ENCODE measurements around the gene KRTAP3-1. TPM values are rescaled to one million over a fixed set of nuclear protein-coding genes. Genes with fewer than 3 reads are reported as not detected.

Gene KRTAP3-1
- total RNA-seq, 2 experiments from 2014 or later: not detected

GRCh38 chr17:40993084-40993483, 15.8 kb downstream of the KRTAP3-1 start:
- no peak for ATAC-seq (ENCODE audit: poor library complexity)
- no peak overlapping the region for H3K4me3 Mint-ChIP-seq
- no peak for TF ChIP-seq CTCF (IDR thresholded peaks at IDR 0.05)
- H3K27ac Mint-ChIP-seq: no peak overlapping the region
- H3K27ac ChIP-seq (ENCODE audit: low read depth in 1 of 2, low read length in 2 of 2): no peak overlapping the region
- H3K36me3 Mint-ChIP-seq (ENCODE audit: low read depth): no peaks in the 10 kb centered on the region
- no peak overlapping the region for H3K4me3 ChIP-seq (ENCODE audit: low read length)
- no peaks in the 10 kb centered on the region for H3K4me1 Mint-ChIP-seq (ENCODE audit: low read depth)
- H3K27me3 Mint-ChIP-seq: peaks cover 62% of the 10 kb centered on the region
- ChIA-PET CTCF (interaction anchor here (0.6 kb wide), 1 partner anchor 203 kb away, joined by 3 read pairs; no protein-coding TSS in a partner anchor), POLR2A (no interaction called here)
- DNase-seq: no peak
- intact Hi-C loops (cut with DNase I, micrococcal nuclease): no loop called here
- no peaks in the 10 kb centered on the region for H3K9me3 Mint-ChIP-seq
- no peaks in the 10 kb centered on the region for H3K4me1 ChIP-seq (ENCODE audit: insufficient read depth, low read length)
- H3K27me3 ChIP-seq (ENCODE audit: control insufficient read depth in 1 of 2, insufficient read depth in 2 of 2, low read length in 2 of 2): peaks cover 12 to 28% of the 10 kb centered on the region in 2 experiments
- no peaks in the 10 kb centered on the region for H3K9me3 ChIP-seq (ENCODE audit: control insufficient read depth in 1 of 2, insufficient read depth in 1 of 2, low read length in 2 of 2)
- no peaks in the 10 kb centered on the region for H3K36me3 ChIP-seq (ENCODE audit: insufficient read depth, low read length)

GRCh38 chr17:40992666-40993065, 16.3 kb downstream of the KRTAP3-1 start:
- H3K4me1 Mint-ChIP-seq (ENCODE audit: low read depth): no peaks in the 10 kb centered on the region
- POLR2A ChIA-PET: no interaction called here
- H3K36me3 Mint-ChIP-seq (ENCODE audit: low read depth): no peaks in the 10 kb centered on the region

DNA sequence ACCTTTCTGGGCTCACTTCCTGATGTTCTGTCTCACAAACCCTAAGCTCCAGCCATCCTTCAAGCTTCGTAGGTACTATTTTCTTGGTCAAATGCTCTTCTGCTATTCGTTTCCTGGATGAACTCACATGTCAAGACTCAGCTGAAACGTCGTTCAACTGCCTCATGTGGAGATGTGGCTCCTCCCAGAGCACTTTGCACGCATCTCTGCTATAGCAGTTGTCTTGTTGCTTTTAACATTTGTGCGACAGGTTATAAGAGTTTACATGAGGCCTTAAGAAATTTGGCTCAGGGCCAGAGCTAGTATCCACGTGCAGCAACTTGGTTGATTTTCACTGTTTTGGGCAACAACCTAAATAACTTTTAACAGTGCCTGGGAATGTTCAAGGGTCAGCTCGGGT, 22.0 kb downstream of the KRTAP3-1 start:
- H3K9me3 ChIP-seq (ENCODE audit: control insufficient read depth in 1 of 2, insufficient read depth in 1 of 2, low read length in 2 of 2): no peaks in the 10 kb centered on the region
- H3K27me3 Mint-ChIP-seq: peaks cover 20% of the 10 kb centered on the region
- H3K9me3 Mint-ChIP-seq: no peaks in the 10 kb centered on the region
- ATAC-seq (ENCODE audit: poor library complexity) (no peak), DNase-seq (no peak)
- no peak overlapping the region for H3K4me3 ChIP-seq (ENCODE audit: low read length)
- no peak for TF ChIP-seq CTCF (IDR thresholded peaks at IDR 0.05)
- H3K4me3 Mint-ChIP-seq: no peak overlapping the region
- H3K36me3 ChIP-seq (ENCODE audit: insufficient read depth, low read length): no peaks in the 10 kb centered on the region
- POLR2A ChIA-PET: no interaction called here
- no peaks in the 10 kb centered on the region for H3K4me1 ChIP-seq (ENCODE audit: insufficient read depth, low read length)
- intact Hi-C loops (cut with DNase I, micrococcal nuclease): no loop called here
- CTCF ChIA-PET: no interaction called here
- no peaks in the 10 kb centered on the region for H3K36me3 Mint-ChIP-seq (ENCODE audit: low read depth)
- no peak overlapping the region for H3K27ac ChIP-seq (ENCODE audit: low read depth in 1 of 2, low read length in 2 of 2)
- no peak overlapping the region for H3K27ac Mint-ChIP-seq
- peaks cover 0 to 14% of the 10 kb centered on the region in 2 experiments for H3K27me3 ChIP-seq (ENCODE audit: control insufficient read depth in 1 of 2, insufficient read depth in 2 of 2, low read length in 2 of 2)
- H3K4me1 Mint-ChIP-seq (ENCODE audit: low read depth): no peaks in the 10 kb centered on the region

More at GRCh38 chr17:40992666-40993065, 16.3 kb downstream of the KRTAP3-1 start:
- DNase-seq (no peak), ATAC-seq (ENCODE audit: poor library complexity) (no peak)
- Histone ChIP-seq H3K9me3 (ENCODE audit: control insufficient read depth in 1 of 2, insufficient read depth in 1 of 2, low read length in 2 of 2) (no peaks in the 10 kb centered on the region), H3K4me3 (ENCODE audit: low read length) (no peak overlapping the region), H3K36me3 (ENCODE audit: insufficient read depth, low read length) (no peaks in the 10 kb centered on the region), H3K27me3 (ENCODE audit: control insufficient read depth in 1 of 2, insufficient read depth in 2 of 2, low read length in 2 of 2) (peaks cover 10 to 28% of the 10 kb centered on the region in 2 experiments), H3K27ac (ENCODE audit: low read depth in 1 of 2, low read length in 2 of 2) (no peak overlapping the region), H3K4me1 (ENCODE audit: insufficient read depth, low read length) (no peaks in the 10 kb centered on the region)
- Mint-ChIP-seq H3K9me3 (no peaks in the 10 kb centered on the region), H3K27ac (no peak overlapping the region), H3K27me3 (peaks cover 57% of the 10 kb centered on the region), H3K4me3 (no peak overlapping the region)
- CTCF ChIA-PET: no interaction called here
- TF ChIP-seq CTCF (IDR thresholded peaks at IDR 0.05): no peak
- intact Hi-C loops (cut with DNase I, micrococcal nuclease): no loop called here
